Stimulated activated CD8-positive, alpha-beta memory T cell treated with anti-CD3 and anti-CD28 coated beads, Interleukin-7, amount 100 ng/mL, for 48 hours (primary cell): ENCODE measurements around the gene S100A14.

Source experiments
- DNase-seq, 2 donors: peaks; one replicate each; pipeline ENCODE4 v3.0.0-alpha.2; 2020; ENCODE audit warnings: low read depth in 1 of 2; ENCODE audit errors: extremely low read depth in 1 of 2

The S100A14 gene

GRCh38 chr1:153617663-153618062 is 1.5 kb upstream of the S100A14 start:
- DNase-seq, result peak in 1 of 2 donors; percentile 63

GRCh38 chr1:153616917-153617311 is 789 bp upstream of the S100A14 start:
- no peak for DNase-seq

GRCh38 chr1:153615406-153615805 is 719 bp downstream of the S100A14 start:
- no peak for DNase-seq

- DNase-seq, result no peak
Observed at GRCh38 chr1:153614906-153615305, 1.2 kb downstream of the S100A14 start.

GRCh38 chr1:153614189-153614900 is 1.8 kb downstream of the S100A14 start:
- no peak for DNase-seq

GRCh38 chr1:153613406-153613805 is 2.7 kb downstream of the S100A14 start:
- DNase-seq, result no peak

- DNase-seq, result no peak
Observed at GRCh38 chr1:153612755-153613331, 3.3 kb downstream of the S100A14 start, which contains the start of gene S100A16. TSS of gene S100A16 (minus strand) at chr1:153613137. CDS start at chr1:153608151, 4,986 bp downstream.

- DNase-seq, result no peak
Observed at GRCh38 chr1:153612111-153612754, 3.9 kb downstream of the S100A14 start.

GRCh38 chr1:153611356-153611755 is 4.8 kb downstream of the S100A14 start:
- DNase-seq, result no peak

GRCh38 chr1:153610811-153611301 is 5.3 kb downstream of the S100A14 start:
- DNase-seq, result no peak

- DNase-seq, result no peak
Observed at GRCh38 chr1:153610334-153610733, 5.8 kb downstream of the S100A14 start.

GRCh38 chr1:153609585-153609907 is 6.6 kb downstream of the S100A14 start:
- no peak for DNase-seq

- no peak for DNase-seq
Observed at GRCh38 chr1:153608742-153609584, 7.2 kb downstream of the S100A14 start.

- DNase-seq, result no peak
Observed at GRCh38 chr1:153608089-153608682, 7.9 kb downstream of the S100A14 start.

- DNase-seq, result no peak
Observed at GRCh38 chr1:153607381-153607780, 8.7 kb downstream of the S100A14 start.

- DNase-seq, result no peak
Observed at GRCh38 chr1:153606194-153606593, 9.9 kb downstream of the S100A14 start.

GRCh38 chr1:153602749-153603148 is 13.4 kb downstream of the S100A14 start:
- no peak for DNase-seq

- DNase-seq, result no peak
Observed at GRCh38 chr1:153599847-153600246, 16.3 kb downstream of the S100A14 start.

- DNase-seq, result peak in 1 of 2 donors; percentile 17
Observed at GRCh38 chr1:153598309-153599172, 17.6 kb downstream of the S100A14 start.

GRCh38 chr1:153597206-153597605 is 18.9 kb downstream of the S100A14 start:
- DNase-seq, result peak in 1 of 2 donors; percentile 22
